ENCODE measurements around the gene TMEM131L.

The TMEM131L gene

DNA sequence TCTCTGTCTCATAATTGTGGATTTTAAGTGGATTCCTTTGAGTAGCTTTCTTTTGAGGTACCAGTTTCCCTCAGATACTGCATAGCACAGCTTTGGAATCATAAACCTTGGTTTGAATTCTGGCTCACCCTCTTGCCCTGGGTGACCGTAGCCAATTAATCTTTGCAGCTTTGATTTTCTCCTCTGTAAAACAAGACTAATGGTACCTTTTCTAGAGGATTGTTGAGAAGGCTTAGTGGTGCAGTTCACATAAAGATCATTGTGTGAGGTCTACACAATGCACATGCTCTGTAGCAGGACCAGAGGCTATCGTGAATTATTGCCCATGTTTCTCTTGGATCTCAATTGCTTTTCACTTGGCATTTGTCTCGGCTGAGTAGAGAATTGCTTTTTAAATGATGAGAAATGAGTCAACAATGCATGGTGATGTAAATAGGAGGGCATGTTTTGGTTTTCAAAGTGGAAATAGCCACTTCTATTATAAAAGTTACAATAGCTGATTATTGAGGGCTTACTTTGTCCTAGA lies 47.9 kb downstream of the TMEM131L start:
- peak; percentile 70 to 88 for DNase-seq (ENCODE audit: low read depth in 2 of 2)
- H3K4me3 ChIP-seq (replicated peaks in 1 of 2; ENCODE audit: low read depth in 2 of 2, low read length in 2 of 2), result no peak overlapping the region
- TF ChIP-seq, protein P1, sequence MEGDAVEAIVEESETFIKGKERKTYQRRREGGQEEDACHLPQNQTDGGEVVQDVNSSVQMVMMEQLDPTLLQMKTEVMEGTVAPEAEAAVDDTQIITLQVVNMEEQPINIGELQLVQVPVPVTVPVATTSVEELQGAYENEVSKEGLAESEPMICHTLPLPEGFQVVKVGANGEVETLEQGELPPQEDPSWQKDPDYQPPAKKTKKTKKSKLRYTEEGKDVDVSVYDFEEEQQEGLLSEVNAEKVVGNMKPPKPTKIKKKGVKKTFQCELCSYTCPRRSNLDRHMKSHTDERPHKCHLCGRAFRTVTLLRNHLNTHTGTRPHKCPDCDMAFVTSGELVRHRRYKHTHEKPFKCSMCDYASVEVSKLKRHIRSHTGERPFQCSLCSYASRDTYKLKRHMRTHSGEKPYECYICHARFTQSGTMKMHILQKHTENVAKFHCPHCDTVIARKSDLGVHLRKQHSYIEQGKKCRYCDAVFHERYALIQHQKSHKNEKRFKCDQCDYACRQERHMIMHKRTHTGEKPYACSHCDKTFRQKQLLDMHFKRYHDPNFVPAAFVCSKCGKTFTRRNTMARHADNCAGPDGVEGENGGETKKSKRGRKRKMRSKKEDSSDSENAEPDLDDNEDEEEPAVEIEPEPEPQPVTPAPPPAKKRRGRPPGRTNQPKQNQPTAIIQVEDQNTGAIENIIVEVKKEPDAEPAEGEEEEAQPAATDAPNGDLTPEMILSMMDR (IDR thresholded peaks at IDR 0.05; ENCODE audit: low read depth, low read length), result no peak

DNA sequence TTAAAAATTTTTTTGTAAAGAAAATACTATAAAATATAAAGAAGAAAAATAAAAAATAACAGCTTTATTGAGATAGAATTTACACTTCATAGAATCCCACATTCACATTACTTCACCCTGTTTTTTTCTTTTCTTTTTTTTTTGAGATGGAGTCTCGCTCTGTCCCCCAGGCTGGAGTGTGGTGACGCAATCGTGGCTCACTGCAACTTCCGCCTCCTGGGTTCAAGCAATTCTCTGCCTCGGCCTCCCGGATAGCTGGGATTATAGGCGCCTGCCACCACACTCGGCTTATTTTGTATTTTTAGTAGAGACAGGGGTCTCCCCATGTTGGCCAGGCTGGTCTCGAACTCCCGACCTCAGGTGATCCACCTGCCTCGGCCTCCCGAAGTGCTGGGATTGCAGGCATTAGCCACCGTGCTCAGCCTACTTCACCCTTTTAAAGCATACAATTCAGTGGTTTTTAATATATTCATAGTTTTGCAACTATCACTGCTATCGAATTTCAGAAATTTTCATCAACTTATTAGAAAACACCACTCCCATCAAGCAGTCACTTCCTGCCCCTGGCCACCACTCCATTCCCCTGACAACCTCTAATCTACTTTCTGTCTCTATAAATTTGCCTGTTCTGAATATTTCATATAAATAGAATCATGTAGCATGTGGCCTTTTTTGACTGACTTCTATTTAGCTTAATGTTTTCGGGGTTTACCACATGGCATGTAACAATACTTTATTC lies 48.7 kb downstream of the TMEM131L start:
- H3K4me3 ChIP-seq (replicated peaks in 1 of 2; ENCODE audit: low read depth in 2 of 2, low read length in 2 of 2), result no peak overlapping the region
- TF ChIP-seq, protein P1 (IDR thresholded peaks at IDR 0.05; ENCODE audit: low read depth, low read length), result no peak
- no peak for DNase-seq (ENCODE audit: low read depth in 2 of 2)

DNA sequence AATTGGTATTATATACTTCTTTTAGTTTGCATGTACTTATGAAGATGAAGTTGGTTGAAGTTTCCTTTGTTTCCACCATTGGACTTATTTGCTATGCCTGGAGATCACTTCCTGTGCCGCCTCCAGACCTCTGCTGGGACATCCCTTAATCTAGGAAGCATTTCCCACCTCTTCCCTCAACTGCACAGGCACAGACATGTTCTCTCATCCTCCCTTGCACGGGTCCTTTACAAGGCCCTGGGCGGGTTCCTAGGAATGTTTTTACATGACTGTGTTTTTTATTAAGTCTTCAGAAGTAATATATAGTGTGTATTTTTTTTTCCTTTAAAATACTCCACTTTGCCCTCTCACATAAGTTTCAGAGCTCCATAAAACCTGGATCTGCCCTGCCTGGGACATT lies 51.0 kb downstream of the TMEM131L start:
- H3K4me3 ChIP-seq (replicated peaks in 1 of 2; ENCODE audit: low read depth in 2 of 2, low read length in 2 of 2), result no peak overlapping the region
- DNase-seq (ENCODE audit: low read depth in 2 of 2), result no peak
- TF ChIP-seq, protein P1 (IDR thresholded peaks at IDR 0.05; ENCODE audit: low read depth, low read length), result no peak

DNA sequence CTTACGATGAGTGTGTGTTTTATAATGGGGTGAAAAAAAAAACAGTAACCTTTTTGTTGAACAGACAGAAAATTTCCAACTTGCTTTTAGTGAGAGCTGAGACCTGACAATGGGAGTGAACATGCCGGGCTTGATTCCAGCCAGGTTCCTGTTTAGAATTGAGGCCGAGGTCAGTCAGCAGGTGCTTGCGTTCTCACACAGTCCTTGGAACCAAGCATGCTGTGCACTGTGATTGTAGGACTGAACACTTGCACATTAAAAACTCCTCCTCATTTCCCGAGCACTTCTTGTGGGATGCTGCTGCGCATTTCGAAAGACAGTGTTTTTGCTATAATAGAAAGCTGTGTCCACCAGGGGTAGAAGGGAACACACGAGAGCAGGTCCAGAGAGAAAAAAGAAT lies 51.8 kb downstream of the TMEM131L start:
- TF ChIP-seq, protein P1 (IDR thresholded peaks at IDR 0.05; ENCODE audit: low read depth, low read length), result no peak
- no peak for DNase-seq (ENCODE audit: low read depth in 2 of 2)
- no peak overlapping the region for H3K4me3 ChIP-seq (replicated peaks in 1 of 2; ENCODE audit: low read depth in 2 of 2, low read length in 2 of 2)

DNA sequence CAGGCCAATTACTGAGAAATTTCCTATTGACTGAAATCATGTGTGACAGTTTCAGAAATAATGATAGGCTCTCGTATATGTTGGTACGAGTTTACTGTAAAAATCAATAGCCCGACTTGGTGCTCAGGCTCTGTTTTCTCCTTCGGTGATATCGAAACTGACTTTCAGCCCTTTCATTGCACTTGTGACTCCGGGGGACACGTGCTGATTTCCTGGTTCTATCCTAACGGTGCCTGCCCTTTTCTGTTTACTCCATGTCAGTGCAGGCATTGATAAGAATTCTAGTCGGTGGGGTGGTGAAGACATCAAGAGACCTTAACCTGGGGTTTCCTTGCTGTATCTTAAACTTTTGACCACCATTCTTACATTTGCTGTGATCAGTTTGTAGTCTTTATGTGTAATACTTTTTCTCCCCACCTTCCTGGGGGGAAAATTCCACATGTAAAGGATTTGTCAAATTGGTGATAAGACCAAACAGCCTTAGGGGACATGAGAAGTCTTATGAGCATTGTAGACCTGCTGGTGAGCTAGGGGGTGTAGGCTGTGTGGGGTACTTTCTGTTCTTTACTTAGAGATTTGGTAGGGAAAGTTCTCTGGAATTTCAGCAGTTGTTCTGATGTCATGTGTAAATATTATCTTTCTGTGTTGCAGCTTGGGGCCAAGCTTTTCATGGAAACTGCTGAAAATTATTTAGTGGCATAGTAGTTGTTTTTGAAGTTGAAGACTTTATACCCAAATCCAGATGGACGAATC lies 52.7 kb downstream of the TMEM131L start:
- peak in 1 of 2 donors; percentile 35 for DNase-seq (ENCODE audit: low read depth in 2 of 2)
- no peak overlapping the region for H3K4me3 ChIP-seq (replicated peaks in 1 of 2; ENCODE audit: low read depth in 2 of 2, low read length in 2 of 2)
- TF ChIP-seq, protein P1 (IDR thresholded peaks at IDR 0.05; ENCODE audit: low read depth, low read length), result no peak

DNA sequence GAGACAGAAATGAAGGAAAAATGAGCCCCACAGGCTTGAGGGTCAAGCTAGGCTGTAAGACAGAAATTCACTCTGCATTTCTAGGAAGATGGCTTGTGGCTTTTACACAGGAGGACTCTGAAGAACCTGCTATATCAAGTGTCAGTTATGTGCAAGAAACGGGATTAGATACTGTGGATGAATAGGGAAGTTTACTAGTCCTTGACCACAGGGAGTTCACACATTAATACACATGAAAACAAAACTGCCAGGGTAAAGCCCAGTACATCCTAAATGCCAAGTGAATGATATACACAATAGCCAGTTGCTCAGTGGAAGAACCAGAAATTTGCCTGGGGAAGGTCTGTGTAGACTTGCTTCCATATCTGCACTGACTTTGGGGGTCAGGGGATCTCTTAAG lies 53.5 kb downstream of the TMEM131L start:
- no peak for DNase-seq (ENCODE audit: low read depth in 2 of 2)
- H3K4me3 ChIP-seq (replicated peaks in 1 of 2; ENCODE audit: low read depth in 2 of 2, low read length in 2 of 2), result no peak overlapping the region
- TF ChIP-seq, protein P1 (IDR thresholded peaks at IDR 0.05; ENCODE audit: low read depth, low read length), result no peak
